ENCODE data around the gene FAM219A.

The FAM219A gene

DNA sequence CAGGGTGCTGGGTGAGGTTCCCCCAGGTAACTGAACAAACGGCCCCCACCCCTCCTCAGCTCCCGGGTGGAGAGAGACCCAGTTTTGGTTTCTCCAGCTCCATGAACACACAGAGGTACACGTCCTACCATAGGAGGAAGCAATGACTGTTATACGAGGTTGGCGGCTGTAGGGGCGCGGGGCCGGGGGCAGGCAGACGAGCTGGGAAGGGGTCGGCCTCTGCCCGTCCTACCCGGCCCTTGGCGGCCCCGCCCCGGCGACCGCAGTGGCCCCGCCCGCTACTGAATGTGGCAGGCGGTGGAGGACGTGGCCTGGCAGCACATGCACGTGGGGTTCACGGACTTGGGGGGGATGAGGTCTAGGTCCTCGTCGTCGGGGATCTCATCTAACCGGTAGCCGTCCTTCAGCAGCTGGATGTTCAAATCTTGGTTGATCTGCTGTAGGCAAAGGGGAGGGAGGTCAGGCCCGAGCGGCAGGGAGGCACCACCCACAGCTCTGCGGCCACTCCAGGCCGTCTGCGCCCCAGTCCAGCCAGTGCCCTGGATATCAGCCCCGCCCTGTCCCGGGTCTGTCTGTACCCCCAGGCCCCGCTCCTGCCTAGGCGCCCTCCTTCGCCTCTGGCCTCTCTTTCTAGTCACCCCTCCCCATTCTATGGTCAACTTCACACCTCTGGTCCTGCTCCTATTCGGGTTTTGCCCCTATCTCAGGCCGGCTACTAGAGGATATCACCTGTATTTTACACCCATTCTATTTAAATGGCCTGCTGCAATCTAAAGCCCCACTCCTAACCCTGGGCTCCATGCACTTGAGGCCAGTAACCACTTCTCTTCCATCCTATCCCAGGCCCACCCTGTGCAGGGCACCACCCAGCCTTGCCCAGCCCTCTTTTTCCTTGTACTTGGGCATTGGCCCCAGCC is 57.4 kb downstream of the FAM219A start:
- no peak for DNase-seq (ENCODE audit: low spot score)

DNA sequence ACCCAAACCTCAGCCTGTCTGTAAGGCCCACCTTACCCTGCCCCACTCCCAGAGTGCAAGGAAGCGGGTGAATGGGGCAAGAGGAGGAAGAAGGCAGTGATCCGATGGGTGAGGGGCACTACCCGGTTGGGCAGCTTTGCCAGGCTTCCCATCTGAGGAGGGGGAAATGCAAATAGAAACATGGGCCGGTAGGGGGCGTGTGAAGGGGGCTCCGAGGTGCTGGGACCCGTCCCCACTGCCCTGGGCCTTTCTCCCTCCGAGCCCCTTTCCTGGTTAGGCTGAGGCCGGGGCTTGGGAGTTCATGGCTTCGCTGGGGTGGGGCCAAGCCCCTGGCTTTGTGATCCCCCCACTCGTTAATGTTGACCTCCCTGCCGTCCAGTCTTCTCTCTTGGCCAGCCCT is 58.1 kb downstream of the FAM219A start:
- no peak for DNase-seq (ENCODE audit: low spot score)

DNA sequence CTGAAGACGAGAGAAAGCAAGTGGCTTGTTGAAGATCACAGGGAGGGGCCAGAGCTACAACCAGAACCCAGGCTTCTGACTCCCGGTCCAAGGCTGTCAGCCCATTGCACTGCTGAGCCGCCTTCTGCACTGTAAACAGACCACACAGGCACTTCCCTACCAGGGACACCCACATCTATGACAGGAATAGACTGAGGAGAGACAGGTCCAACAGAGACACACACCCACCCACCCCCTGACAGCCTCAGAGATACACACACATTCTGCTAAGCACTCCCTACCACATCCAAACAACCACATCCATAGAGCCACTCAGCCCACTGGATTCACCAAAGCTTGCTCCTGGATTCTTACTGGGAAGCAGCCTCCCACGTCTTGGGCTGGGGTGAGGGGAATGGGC is 58.6 kb downstream of the FAM219A start:
- DNase-seq (ENCODE audit: low spot score), result no peak

GRCh38 chr9:34398875-34399274 is 59.5 kb downstream of the FAM219A start:
- DNase-seq (ENCODE audit: low spot score), result no peak

GRCh38 chr9:34396276-34397214 is 61.8 kb downstream of the FAM219A start:
- no peak for DNase-seq (ENCODE audit: low spot score)

- DNase-seq (ENCODE audit: low spot score), result no peak
Observed at GRCh38 chr9:34392511-34392910, 65.9 kb downstream of the FAM219A start.

GRCh38 chr9:34387239-34387638 is 71.1 kb downstream of the FAM219A start:
- DNase-seq (ENCODE audit: low spot score), result no peak

GRCh38 chr9:34386656-34387055 is 71.7 kb downstream of the FAM219A start:
- DNase-seq (ENCODE audit: low spot score), result no peak

DNA sequence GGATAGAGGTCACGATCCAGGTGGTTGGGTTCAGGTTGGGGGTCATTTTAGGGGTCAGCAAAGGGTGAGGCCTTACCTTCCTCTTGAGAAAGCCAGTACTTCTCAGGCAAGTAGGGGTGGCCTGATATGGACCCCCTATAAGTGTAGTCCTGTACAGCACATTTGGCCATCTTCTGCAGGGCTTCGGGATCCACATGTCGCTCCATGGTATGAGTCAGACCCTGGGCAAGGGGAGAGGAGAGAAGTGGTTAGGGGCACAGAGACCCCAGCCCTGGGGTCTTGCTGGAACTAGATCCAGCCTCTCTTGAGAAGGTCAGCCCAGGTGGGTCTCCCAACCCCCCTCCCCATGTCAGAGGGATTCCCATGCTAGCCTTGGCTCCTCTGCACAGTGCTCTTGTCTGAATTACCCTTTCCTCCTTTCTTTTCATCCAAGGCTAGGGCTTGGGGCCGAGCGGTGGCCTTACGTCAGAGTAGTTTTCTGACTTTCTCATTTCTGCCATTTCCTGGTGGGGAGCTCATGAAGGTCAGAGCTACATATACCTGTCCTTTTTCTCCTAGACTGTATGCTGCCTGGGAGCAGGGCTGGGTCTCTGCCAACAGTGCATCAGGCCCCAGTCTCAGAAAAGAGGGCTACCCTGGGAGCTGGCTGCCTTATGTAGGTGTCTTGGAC is 72.7 kb downstream of the FAM219A start:
- DNase-seq (ENCODE audit: low spot score), result no peak

- DNase-seq (ENCODE audit: low spot score), result no peak
Observed at GRCh38 chr9:34384368-34385165, 73.8 kb downstream of the FAM219A start.

DNA sequence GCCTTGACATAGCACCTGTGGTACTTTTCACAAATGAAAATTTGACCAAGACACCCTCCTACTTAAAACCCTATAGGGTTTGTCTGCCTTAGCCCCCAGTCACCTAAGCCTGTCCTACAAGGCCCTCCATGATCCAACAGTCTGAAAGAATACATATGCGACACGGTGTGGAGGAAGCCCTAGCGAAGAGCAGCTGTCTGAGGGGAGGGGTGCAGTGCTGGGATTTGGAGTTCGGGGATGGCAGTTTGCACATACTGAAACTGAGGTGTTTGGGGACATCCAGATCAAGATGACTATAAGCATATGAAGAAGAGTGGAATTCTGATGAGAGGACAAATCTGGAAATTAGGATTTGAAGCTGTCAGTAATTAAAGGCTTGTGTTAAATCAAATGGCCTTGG is 74.5 kb downstream of the FAM219A start:
- no peak for DNase-seq (ENCODE audit: low spot score)

GRCh38 chr9:34382879-34383278 is 75.5 kb downstream of the FAM219A start:
- DNase-seq (ENCODE audit: low spot score), result peak; percentile 1

- DNase-seq (ENCODE audit: low spot score), result no peak
Observed at GRCh38 chr9:34382054-34382453, 76.3 kb downstream of the FAM219A start.

GRCh38 chr9:34381323-34381722 is 77.0 kb downstream of the FAM219A start:
- DNase-seq (ENCODE audit: low spot score), result no peak

GRCh38 chr9:34380511-34381315 is 77.7 kb downstream of the FAM219A start:
- peak; percentile 97 for DNase-seq (ENCODE audit: low spot score)

DNA sequence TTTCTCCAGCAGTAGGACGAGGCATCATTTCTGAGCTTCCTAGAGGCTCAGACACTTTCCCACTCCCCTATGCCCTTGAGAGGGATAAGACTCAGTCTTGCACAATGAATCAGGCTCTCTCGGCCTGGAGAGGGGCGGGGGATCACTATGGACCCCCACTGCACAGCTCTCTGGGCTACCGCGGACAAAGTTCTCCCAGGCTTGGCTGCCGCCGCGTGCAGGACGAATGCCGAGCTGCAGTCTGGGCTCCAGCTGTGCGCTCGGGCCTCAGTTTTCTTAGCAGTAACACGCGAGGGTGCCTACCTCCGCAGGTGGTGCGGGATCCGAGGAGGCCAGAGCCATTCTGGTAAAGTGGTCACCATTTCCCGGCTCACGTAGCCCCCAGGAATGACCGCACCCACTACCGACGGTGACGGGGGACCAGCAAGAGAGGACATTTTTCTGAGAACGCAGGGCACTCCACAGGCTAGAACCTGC is 78.3 kb downstream of the FAM219A start:
- no peak for DNase-seq (ENCODE audit: low spot score)

- peak; percentile 93 for DNase-seq (ENCODE audit: low spot score)
Observed at GRCh38 chr9:34379334-34380033, 78.9 kb downstream of the FAM219A start.

GRCh38 chr9:34378376-34379060 is 79.9 kb downstream of the FAM219A start:
- no peak for DNase-seq (ENCODE audit: low spot score)

GRCh38 chr9:34377404-34377746 is 81.0 kb downstream of the FAM219A start:
- no peak for DNase-seq (ENCODE audit: low spot score)

All from GM03348 (cell line).